GM23338 (cell line): ENCODE data around the gene ITIH2. TPM values are rescaled to one million over a fixed set of nuclear protein-coding genes. Genes with fewer than 3 reads are reported as not detected.
"Not testable (repeated sequence)": the region's sequence is repeated elsewhere in the genome, so short reads cannot be mapped to it uniquely, and the experiment has no call there.

Source experiments
- ATAC-seq: fragments of 200-7000 bp; cut with Tn5 transposase; 3 replicates; pipeline ENCODE4 v1.9.1; 2020
- DNase-seq: peaks from one replicate; pipeline ENCODE4 v3.0.0-alpha.2; 2015; ENCODE audit warnings: low spot score
- H2AFZ ChIP-seq: fragments of 200-600 bp; sonication (generic); 2 replicates; pipeline ENCODE4 v1.8.0; 2016; ENCODE audit warnings: antibody characterized with exemption, mild to moderate bottlenecking, moderate library complexity
- H3F3A ChIP-seq: fragments of 200-600 bp; sonication (generic); replicated peaks from 2 replicates; pipeline ENCODE4 v1.8.0; 2017; ENCODE audit warnings: antibody characterized with exemption, mixed run types, low read depth
- H3K27ac ChIP-seq: fragments of 200-600 bp; sonication (generic); 2 replicates; pipeline ENCODE4 v1.6.1; 2016; ENCODE audit warnings: low read depth
- H3K27me3 ChIP-seq: fragments of 200-600 bp; sonication (generic); 2 replicates; pipeline ENCODE4 v1.8.0; 2016; ENCODE audit warnings: mild to moderate bottlenecking, mixed run types, moderate library complexity; ENCODE audit not compliant: insufficient read depth
- H3K36me3 ChIP-seq: fragments of 200-600 bp; sonication (generic); 2 replicates; pipeline ENCODE4 v1.8.0; 2016; ENCODE audit warnings: mild to moderate bottlenecking; ENCODE audit not compliant: insufficient read depth
- H3K4me1 ChIP-seq: fragments of 200-600 bp; sonication (generic); 2 replicates; pipeline ENCODE4 v1.8.0; 2016; ENCODE audit warnings: mild to moderate bottlenecking, moderate library complexity; ENCODE audit not compliant: insufficient read depth
- H3K4me2 ChIP-seq: fragments of 200-600 bp; sonication (generic); 2 replicates; pipeline ENCODE4 v1.7.1; 2017; ENCODE audit warnings: mixed run types
- H3K4me3 ChIP-seq: fragments of 200-600 bp; sonication (generic); 2 replicates; pipeline ENCODE4 v1.6.1; 2016; ENCODE audit warnings: mixed run types
- H3K79me2 ChIP-seq: fragments of 200-600 bp; sonication (generic); replicated peaks from 2 replicates; pipeline ENCODE4 v1.8.0; 2017; ENCODE audit warnings: mild to moderate bottlenecking; ENCODE audit not compliant: insufficient read depth
- H3K9me2 ChIP-seq: fragments of 200-600 bp; sonication (generic); 2 replicates; pipeline ENCODE4 v1.8.0; 2017; ENCODE audit not compliant: insufficient read depth
- H4K20me1 ChIP-seq: fragments of 200-600 bp; sonication (generic); replicated peaks from 2 replicates; pipeline ENCODE4 v1.8.0; 2017; ENCODE audit warnings: mild to moderate bottlenecking; ENCODE audit not compliant: insufficient read depth
- H3K27ac Mint-ChIP-seq: 2 replicates; pipeline ENCODE4 v1.8.0; 2020; ENCODE audit warnings: inconsistent platforms, mild to moderate bottlenecking, moderate library complexity, mixed read lengths
- H3K27me3 Mint-ChIP-seq: 3 replicates; pipeline ENCODE4 v1.8.0; 2022; ENCODE audit warnings: low read depth, mild to moderate bottlenecking, moderate library complexity, mixed read lengths, inconsistent platforms; ENCODE audit not compliant: insufficient read depth, poor library complexity
- H3K36me3 Mint-ChIP-seq: 3 replicates; pipeline ENCODE4 v1.8.0; 2021; ENCODE audit warnings: low read depth, mild to moderate bottlenecking, inconsistent platforms, moderate library complexity, mixed read lengths
- H3K4me1 Mint-ChIP-seq: 3 replicates; pipeline ENCODE4 v1.8.0; 2020; ENCODE audit warnings: mild to moderate bottlenecking, inconsistent platforms, mixed read lengths
- H3K4me3 Mint-ChIP-seq: 3 replicates; pipeline ENCODE4 v1.8.0; 2021; ENCODE audit warnings: moderate library complexity, mild to moderate bottlenecking, inconsistent platforms, mixed read lengths
- H3K9me3 Mint-ChIP-seq: 3 replicates; pipeline ENCODE4 v1.8.0; 2020; ENCODE audit warnings: moderate library complexity, mild to moderate bottlenecking, inconsistent platforms, mixed read lengths
- CREB1 ChIP-seq: fragments of 250-450 bp; sonication (Bioruptor Pico); IDR thresholded peaks from 2 replicates; pipeline ENCODE4 v1.5.0; 2020; ENCODE audit warnings: low read depth, mild to moderate bottlenecking, moderate library complexity
- EZH2phosphoT487 ChIP-seq: fragments of 200-600 bp; sonication (generic); IDR thresholded peaks from one replicate; pipeline ENCODE4 v1.8.1; 2018; ENCODE audit warnings: antibody characterized with exemption; ENCODE audit not compliant: unreplicated experiment
- polyA plus RNA-seq: library from polyadenylated mRNA; unstranded; fragments of >200 nt; fragmentation: Nextera tagmentation; extraction: Ambion mirVana; gene quantifications from 2 replicates; pipeline ENCODE4 v1.2.1, GENCODE V29; 2016
- total RNA-seq: library from RNA; depleted of rRNA; stranded (reverse); fragments of >200 nt; shearing (Covaris generic); gene quantifications from 2 replicates; pipeline ENCODE4 v1.2.3, GENCODE V29; 2014
- TF ChIP-seq, protein P1 (sequence below), 2 experiments: fragments of 200-600 bp in 1 of 2; sonication (generic) in 1 of 2; conservative IDR thresholded peaks; 2 replicates each; pipeline versions ENCODE4 v1.5.1 to v1.6.1; 2016 to 2017; ENCODE audit warnings: antibody characterized with exemption in 2 of 2, low read depth in 2 of 2, mild to moderate bottlenecking in 2 of 2, moderate library complexity in 1 of 2
- TF ChIP-seq, protein P2 (sequence below): IDR thresholded peaks from 2 replicates; pipeline ENCODE4 v1.6.1; 2016; ENCODE audit warnings: antibody characterized with exemption

The ITIH2 gene
- total and polyA plus RNA-seq, 2 experiments from 2014 or later: 0.10 TPM; not detected in 1

DNA sequence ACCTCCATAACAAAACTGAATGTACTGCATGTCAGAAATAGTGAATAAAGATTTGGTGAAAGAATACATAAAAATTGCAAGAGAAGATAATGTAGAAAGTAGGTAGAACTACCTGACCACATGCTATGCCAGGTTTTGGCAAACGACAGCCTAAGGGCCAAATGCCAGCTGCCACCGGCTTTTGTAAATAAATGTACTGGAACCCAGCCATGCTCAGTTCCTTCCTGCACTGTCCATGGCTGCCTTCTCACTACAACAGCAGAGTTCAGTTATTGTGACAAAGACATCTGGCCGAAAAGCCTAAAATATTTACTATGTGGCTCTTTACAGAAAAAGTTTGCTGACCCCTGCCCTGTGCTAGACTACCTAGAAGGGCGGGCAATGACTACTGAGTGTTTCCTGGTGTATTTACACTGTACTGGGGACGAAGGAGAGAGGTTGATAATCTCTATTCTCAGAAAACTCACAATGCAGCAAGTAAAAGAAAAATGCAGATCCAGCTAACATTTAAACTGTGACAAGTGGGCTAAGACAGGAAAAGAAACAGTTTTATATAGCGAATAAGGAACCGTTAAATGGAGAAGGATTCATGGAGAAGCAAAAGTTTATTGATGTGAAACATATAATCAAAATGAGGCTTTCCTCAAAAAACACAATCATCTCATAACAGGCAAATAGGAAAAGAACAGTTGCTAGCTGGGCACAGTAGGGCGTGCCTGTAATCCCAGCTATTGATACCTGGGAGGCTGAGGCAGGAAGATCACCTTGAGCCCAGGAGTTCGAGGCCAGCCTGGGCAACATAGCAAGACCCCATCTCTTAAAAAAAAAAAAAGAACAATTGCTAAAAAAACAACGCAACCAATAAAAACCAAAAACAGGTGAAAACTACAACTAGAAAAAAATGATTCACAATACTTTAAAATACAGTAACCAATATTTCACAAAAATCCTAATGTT is 71.0 kb downstream of the ITIH2 start (continued):
- no peak for TF ChIP-seq EZH2phosphoT487

DNA sequence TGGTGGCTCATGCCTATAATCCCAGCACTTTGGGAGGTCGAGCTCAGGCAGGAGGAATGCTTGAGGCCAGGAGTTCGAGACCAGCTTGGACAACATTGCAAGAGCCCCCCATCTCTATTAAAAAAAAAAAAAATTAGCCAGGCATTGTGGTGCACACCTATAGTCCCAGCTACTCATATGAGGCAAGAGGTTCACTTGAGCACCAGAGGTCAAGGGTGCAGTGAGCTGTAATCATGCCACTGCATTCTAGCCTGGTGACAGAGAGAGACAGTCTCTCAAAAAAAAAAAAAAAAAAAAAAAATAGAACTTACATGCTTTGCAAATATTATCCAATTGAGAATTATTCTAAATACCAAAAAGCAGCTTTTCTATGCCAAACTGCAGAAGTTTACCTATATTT is 73.7 kb downstream of the ITIH2 start:
- H3K36me3 Mint-ChIP-seq: peaks cover 55% of the 10 kb centered on the region
- TF ChIP-seq, protein P1, sequence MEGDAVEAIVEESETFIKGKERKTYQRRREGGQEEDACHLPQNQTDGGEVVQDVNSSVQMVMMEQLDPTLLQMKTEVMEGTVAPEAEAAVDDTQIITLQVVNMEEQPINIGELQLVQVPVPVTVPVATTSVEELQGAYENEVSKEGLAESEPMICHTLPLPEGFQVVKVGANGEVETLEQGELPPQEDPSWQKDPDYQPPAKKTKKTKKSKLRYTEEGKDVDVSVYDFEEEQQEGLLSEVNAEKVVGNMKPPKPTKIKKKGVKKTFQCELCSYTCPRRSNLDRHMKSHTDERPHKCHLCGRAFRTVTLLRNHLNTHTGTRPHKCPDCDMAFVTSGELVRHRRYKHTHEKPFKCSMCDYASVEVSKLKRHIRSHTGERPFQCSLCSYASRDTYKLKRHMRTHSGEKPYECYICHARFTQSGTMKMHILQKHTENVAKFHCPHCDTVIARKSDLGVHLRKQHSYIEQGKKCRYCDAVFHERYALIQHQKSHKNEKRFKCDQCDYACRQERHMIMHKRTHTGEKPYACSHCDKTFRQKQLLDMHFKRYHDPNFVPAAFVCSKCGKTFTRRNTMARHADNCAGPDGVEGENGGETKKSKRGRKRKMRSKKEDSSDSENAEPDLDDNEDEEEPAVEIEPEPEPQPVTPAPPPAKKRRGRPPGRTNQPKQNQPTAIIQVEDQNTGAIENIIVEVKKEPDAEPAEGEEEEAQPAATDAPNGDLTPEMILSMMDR (conservative IDR thresholded peaks at IDR 0.05; ENCODE audit: low read depth in 2 of 2): no peak
- TF ChIP-seq, protein P2, sequence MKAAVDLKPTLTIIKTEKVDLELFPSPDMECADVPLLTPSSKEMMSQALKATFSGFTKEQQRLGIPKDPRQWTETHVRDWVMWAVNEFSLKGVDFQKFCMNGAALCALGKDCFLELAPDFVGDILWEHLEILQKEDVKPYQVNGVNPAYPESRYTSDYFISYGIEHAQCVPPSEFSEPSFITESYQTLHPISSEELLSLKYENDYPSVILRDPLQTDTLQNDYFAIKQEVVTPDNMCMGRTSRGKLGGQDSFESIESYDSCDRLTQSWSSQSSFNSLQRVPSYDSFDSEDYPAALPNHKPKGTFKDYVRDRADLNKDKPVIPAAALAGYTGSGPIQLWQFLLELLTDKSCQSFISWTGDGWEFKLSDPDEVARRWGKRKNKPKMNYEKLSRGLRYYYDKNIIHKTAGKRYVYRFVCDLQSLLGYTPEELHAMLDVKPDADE: no peak
- no peak for TF ChIP-seq CREB1 (CRISPR knock-in tag)
- H3K9me3 Mint-ChIP-seq: no peaks in the 10 kb centered on the region
- Histone ChIP-seq H2AFZ (no peak overlapping the region), H4K20me1 (peaks cover 14% of the 10 kb centered on the region), H3K27ac (no peak overlapping the region), H3K4me1 (no peaks in the 10 kb centered on the region), H3K4me2 (no peak overlapping the region), H3F3A (no peaks in the 10 kb centered on the region), H3K36me3 (peaks cover 27% of the 10 kb centered on the region), H3K27me3 (no peaks in the 10 kb centered on the region), H3K4me3 (no peak overlapping the region), H3K9me2 (no peaks in the 10 kb centered on the region), H3K79me2 (peaks cover 14% of the 10 kb centered on the region)
- no peak for ATAC-seq
- H3K27ac Mint-ChIP-seq: no peak overlapping the region
- no peaks in the 10 kb centered on the region for H3K27me3 Mint-ChIP-seq
- H3K4me3 Mint-ChIP-seq: no peak overlapping the region
- H3K4me1 Mint-ChIP-seq: no peaks in the 10 kb centered on the region
- no peak for DNase-seq

DNA sequence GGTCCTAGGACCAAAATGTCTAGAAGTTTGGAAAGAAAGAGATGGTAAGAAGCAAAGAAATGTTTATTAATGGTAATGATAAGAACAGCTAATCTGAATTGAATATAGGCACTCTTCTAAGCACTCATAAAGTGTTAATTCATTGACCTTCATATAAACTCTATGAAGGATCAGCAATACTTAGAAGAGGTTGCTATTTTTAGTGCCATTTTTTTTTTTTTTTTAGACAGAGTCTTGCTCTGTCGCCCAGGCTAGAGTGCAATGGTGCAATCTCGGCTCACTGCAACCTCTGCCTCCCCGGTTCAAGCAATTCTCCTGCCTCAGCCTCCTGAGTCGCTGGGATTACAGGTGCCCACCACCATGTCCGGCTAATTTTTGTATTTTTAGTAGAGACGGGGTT is 79.1 kb downstream of the ITIH2 start:
- peaks cover 64% of the 10 kb centered on the region for H3K79me2 ChIP-seq
- H3K36me3 ChIP-seq: peaks cover 18% of the 10 kb centered on the region

More for the DNA sequence above, 79.1 kb downstream of the ITIH2 start:
- not testable (repeated sequence) for H3K4me3 ChIP-seq, H3F3A ChIP-seq, H3K4me1 Mint-ChIP-seq, H3K9me2 ChIP-seq, DNase-seq, H3K27ac ChIP-seq, H3K27me3 ChIP-seq, H2AFZ ChIP-seq, H3K4me2 ChIP-seq, H3K4me1 ChIP-seq, H3K27me3 Mint-ChIP-seq, H3K9me3 Mint-ChIP-seq, ATAC-seq, H3K4me3 Mint-ChIP-seq, H3K27ac Mint-ChIP-seq
- H3K36me3 Mint-ChIP-seq: peaks cover 34% of the 10 kb centered on the region
- H4K20me1 ChIP-seq: peaks cover 37% of the 10 kb centered on the region
